ENCODE results near the gene ID2.

- TF ChIP-seq CTCF (IDR thresholded peaks at IDR 0.05): no peak
- no peak for TF ChIP-seq SIN3A (IDR thresholded peaks at IDR 0.05; ENCODE audit: borderline replicate concordance, insufficient read depth, low read depth, low read length)
- TF ChIP-seq REST (IDR thresholded peaks at IDR 0.05; ENCODE audit: insufficient read depth in 1 of 2, low read depth in 2 of 2, low read length in 1 of 2): no peak
Observed at GRCh38 chr2:8650256-8650655, 31.6 kb upstream of the ID2 start.
